Mesendoderm (in vitro differentiated cells): ENCODE measurements around the gene SUGCT. TPM values are rescaled to one million over a fixed set of nuclear protein-coding genes. Genes with fewer than 3 reads are reported as not detected.

Source experiments
- DNase-seq: peaks from one replicate; pipeline ENCODE4 v3.0.0; 2013
- H2AK5ac ChIP-seq: 2 replicates; pipeline ENCODE4 v1.6.1; 2013; ENCODE audit warnings: low read length, inconsistent platforms
- H2BK120ac ChIP-seq: 2 replicates; pipeline ENCODE4 v1.6.1; 2013; ENCODE audit warnings: low read depth, mild to moderate bottlenecking, low read length, moderate library complexity, mixed read lengths
- H2BK15ac ChIP-seq: replicated peaks from 2 replicates; pipeline ENCODE4 v1.6.1; 2013; ENCODE audit warnings: low read depth, mild to moderate bottlenecking, moderate library complexity
- H2BK5ac ChIP-seq: 2 replicates; pipeline ENCODE4 v1.6.1; 2013; ENCODE audit warnings: low read length, inconsistent platforms
- H3K18ac ChIP-seq: 2 replicates; pipeline ENCODE4 v1.6.1; 2013; ENCODE audit warnings: mild to moderate bottlenecking, low read length, mixed read lengths
- H3K23ac ChIP-seq: one replicate; pipeline ENCODE4 v1.6.1; 2013; ENCODE audit warnings: low read length
- H3K27ac ChIP-seq: 2 replicates; pipeline ENCODE4 v1.5.1; 2013; ENCODE audit warnings: low read depth, mild to moderate bottlenecking, inconsistent platforms, low read length, moderate library complexity
- H3K27me3 ChIP-seq: 2 replicates; pipeline ENCODE4 v1.6.1; 2013; ENCODE audit warnings: low read length, control low read depth, mild to moderate bottlenecking, inconsistent platforms; ENCODE audit not compliant: insufficient read depth, poor library complexity
- H3K36me3 ChIP-seq: 2 replicates; pipeline ENCODE4 v1.6.1; 2013; ENCODE audit warnings: low read length, inconsistent platforms; ENCODE audit not compliant: control insufficient read depth, insufficient read depth
- H3K4ac ChIP-seq: one replicate; pipeline ENCODE4 v1.6.1; 2013; ENCODE audit warnings: low read depth, mild to moderate bottlenecking, low read length, moderate library complexity
- H3K4me1 ChIP-seq: 2 replicates; pipeline ENCODE4 v1.6.1; 2013; ENCODE audit warnings: low read depth, low read length, inconsistent platforms; ENCODE audit not compliant: control insufficient read depth
- H3K4me2 ChIP-seq: 2 replicates; pipeline ENCODE4 v1.6.1; 2013; ENCODE audit warnings: low read length
- H3K4me3 ChIP-seq: 2 replicates; pipeline ENCODE4 v1.5.1; 2013; ENCODE audit warnings: mild to moderate bottlenecking, low read length
- H3K56ac ChIP-seq: one replicate; pipeline ENCODE4 v1.6.1; 2013; ENCODE audit warnings: low read length
- H3K79me1 ChIP-seq: 2 replicates; pipeline ENCODE4 v1.6.1; 2013; ENCODE audit warnings: low read length, inconsistent platforms
- H3K79me2 ChIP-seq: 2 replicates; pipeline ENCODE4 v1.6.1; 2013; ENCODE audit warnings: mild to moderate bottlenecking, low read length; ENCODE audit not compliant: control insufficient read depth, insufficient read depth
- H3K9ac ChIP-seq: 2 replicates; pipeline ENCODE4 v1.6.1; 2013; ENCODE audit warnings: low read length, inconsistent platforms
- H4K5ac ChIP-seq: one replicate; pipeline ENCODE4 v1.6.1; 2013; ENCODE audit warnings: low read length
- H4K8ac ChIP-seq: one replicate; pipeline ENCODE4 v1.6.1; 2013; ENCODE audit warnings: low read depth, mild to moderate bottlenecking, control low read depth, low read length, moderate library complexity
- WGBS: extraction: QIAGEN DNeasy Blood & Tissue Kit; methylation state at CpG from one replicate; pipeline ENCODE4 v1.1.7; 2013; ENCODE audit warnings: low lambda C conversion rate, missing lambda C conversion rate; ENCODE audit not compliant: insufficient coverage; ENCODE audit errors: extremely low coverage; 5-methylcytosine and 5-hydroxymethylcytosine counted together
- polyA plus RNA-seq, 2 experiments: library from polyadenylated mRNA; stranded (reverse); fragments of 200-250 nt; gene quantifications; one replicate each; pipeline ENCODE4 v1.2.3, GENCODE V29; 2013

Gene SUGCT
- polyA plus RNA-seq (2013, experiment 1 of 2) = 4.2 TPM
- polyA plus RNA-seq (2013, experiment 2 of 2) = 3.2 TPM

GRCh38 chr7:40134428-40135316, at the start of gene SUGCT, which contains the start of gene MPLKIP:
Gene SUGCT (plus strand): TSS chr7:40135005.
Gene MPLKIP (minus strand): TSS chr7:40134622. CDS start chr7:40134567, 55 bp downstream.
- H3K4me3 ChIP-seq = peak within 1 kb of the TSS; percentile 94
- H3K18ac ChIP-seq = peak within 1 kb of the TSS; percentile 69
- no peaks in the 10 kb centered on the region for H3K4me1 ChIP-seq
- H3K36me3 ChIP-seq = no peaks in the 10 kb centered on the region
- no CpG with 5 or more reads among the region's 75 CpGs for WGBS
- H3K56ac ChIP-seq = peak within 1 kb of the TSS; percentile 98
- H2BK5ac ChIP-seq = peak within 1 kb of the TSS; percentile 97
- H2AK5ac ChIP-seq = no peak within 1 kb of the TSS
- peak within 1 kb of the TSS; percentile 95 for H3K9ac ChIP-seq
- H4K5ac ChIP-seq = no peak within 1 kb of the TSS
- DNase-seq = peak; percentile 90
- no peak within 1 kb of the TSS for H3K23ac ChIP-seq
- no peak within 1 kb of the TSS for H4K8ac ChIP-seq
- H2BK120ac ChIP-seq = peak within 1 kb of the TSS; percentile 82
- H3K79me2 ChIP-seq = peaks cover 18% of the 10 kb centered on the region
- H3K79me1 ChIP-seq = peaks cover 1% of the 10 kb centered on the region
- H3K4me2 ChIP-seq = peak within 1 kb of the TSS; percentile 97
- H3K27ac ChIP-seq = peak within 1 kb of the TSS; percentile 96
- H3K4ac ChIP-seq = peak within 1 kb of the TSS; percentile 48
- H2BK15ac ChIP-seq = no peak within 1 kb of the TSS
- H3K27me3 ChIP-seq = no peaks in the 10 kb centered on the region

DNA sequence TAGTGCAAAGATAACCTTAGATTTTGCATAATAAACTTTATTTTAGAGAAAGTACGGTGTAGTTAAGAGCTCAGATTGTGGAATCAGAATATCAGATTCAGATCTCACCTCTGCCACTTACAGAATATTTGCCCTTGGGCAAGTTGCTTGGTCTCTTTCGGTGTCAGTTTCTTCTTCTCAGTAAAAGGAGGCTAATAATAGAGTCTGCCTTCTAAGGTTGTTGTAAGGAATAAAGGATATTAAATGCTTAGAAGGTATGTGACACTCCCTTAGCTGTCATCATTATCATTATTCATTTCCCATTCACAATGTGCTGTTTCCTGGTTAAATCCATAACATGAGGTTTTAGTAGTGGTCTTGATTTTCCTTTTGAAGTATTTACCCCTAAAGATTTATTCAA, 42.6 kb upstream of the SUGCT start:
- Histone ChIP-seq H4K5ac (no peak overlapping the region), H3K4ac (no peak overlapping the region), H3K56ac (no peak overlapping the region), H3K18ac (no peak overlapping the region), H3K4me3 (no peak overlapping the region), H3K23ac (no peak overlapping the region), H2AK5ac (no peak overlapping the region), H2BK5ac (no peak overlapping the region), H3K9ac (no peak overlapping the region), H3K27me3 (no peaks in the 10 kb centered on the region), H4K8ac (no peak overlapping the region), H3K79me2 (no peaks in the 10 kb centered on the region), H3K4me2 (no peak overlapping the region), H3K27ac (no peak overlapping the region), H2BK120ac (no peak overlapping the region), H2BK15ac (no peak overlapping the region), H3K79me1 (no peaks in the 10 kb centered on the region), H3K36me3 (peaks cover 8% of the 10 kb centered on the region), H3K4me1 (no peaks in the 10 kb centered on the region)
- no peak for DNase-seq
- WGBS = no CpG with 5 or more reads among the region's 2 CpGs

DNA sequence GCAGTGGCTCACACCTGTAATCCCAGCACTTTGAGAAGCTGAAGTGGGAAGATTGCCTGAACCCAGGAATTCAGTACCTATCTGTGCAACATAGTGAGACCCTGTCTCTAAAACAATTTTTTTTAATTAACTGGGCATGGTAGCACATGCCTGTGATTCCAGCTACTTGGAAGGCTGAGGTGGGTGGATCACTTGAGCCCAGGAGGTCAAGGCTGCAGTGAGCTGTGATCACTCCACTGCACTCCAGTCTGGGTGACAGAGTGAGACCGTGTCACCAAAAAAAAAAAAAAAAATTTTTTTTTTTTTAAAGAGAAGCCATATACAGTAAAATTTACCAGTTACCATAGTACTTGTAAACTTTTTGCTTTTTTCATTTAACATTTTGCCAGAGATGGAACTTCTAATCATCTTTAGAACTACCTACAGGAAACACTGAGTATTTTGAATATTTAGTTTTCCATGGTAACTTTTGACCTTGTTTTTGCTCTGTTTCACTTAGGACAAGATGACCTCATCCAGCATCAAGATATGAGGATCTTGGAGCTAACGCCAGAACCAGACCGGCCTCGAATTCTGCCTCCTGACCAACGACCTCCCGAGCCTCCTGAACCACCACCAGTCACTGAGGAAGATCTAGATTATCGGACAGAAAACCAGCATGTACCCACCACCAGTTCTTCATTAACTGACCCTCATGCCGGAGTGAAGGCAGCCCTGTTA, 41.0 kb upstream of the SUGCT start:
- peaks cover 8% of the 10 kb centered on the region for H3K36me3 ChIP-seq
- no peak overlapping the region for H2AK5ac ChIP-seq
- no peak overlapping the region for H2BK5ac ChIP-seq
- DNase-seq = no peak
- H3K27ac ChIP-seq = no peak overlapping the region
- no peak overlapping the region for H3K56ac ChIP-seq
- no peak overlapping the region for H3K4me3 ChIP-seq
- no peak overlapping the region for H3K4ac ChIP-seq
- H2BK15ac ChIP-seq = no peak overlapping the region
- no peak overlapping the region for H4K8ac ChIP-seq
- H3K79me2 ChIP-seq = no peaks in the 10 kb centered on the region
- no peaks in the 10 kb centered on the region for H3K79me1 ChIP-seq
- no peak overlapping the region for H4K5ac ChIP-seq
- H3K4me2 ChIP-seq = no peak overlapping the region
- no peaks in the 10 kb centered on the region for H3K27me3 ChIP-seq
- H3K23ac ChIP-seq = no peak overlapping the region
- H2BK120ac ChIP-seq = no peak overlapping the region
- H3K4me1 ChIP-seq = no peaks in the 10 kb centered on the region
- WGBS = no CpG with 5 or more reads among the region's 8 CpGs
- H3K9ac ChIP-seq = no peak overlapping the region
- H3K18ac ChIP-seq = no peak overlapping the region

DNA sequence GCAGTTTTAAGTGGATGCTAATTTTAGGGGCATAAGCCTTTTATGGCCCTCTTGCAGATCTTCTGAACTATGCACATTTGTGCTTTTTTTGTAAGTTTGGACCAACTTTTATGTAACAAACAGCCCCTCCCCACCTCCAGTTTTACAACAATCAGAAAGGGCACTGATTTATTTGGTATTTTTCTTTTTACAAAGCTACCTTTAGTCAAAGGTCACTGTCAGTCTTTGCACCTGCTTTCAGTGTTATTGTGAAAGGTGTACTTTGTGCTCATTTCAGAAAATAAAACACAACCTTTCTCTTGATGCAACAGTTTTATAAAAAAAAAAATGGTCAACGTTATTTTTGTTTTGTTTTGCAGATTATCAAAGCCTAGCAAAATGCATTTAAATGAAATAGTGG, 39.6 kb upstream of the SUGCT start:
- H3K23ac ChIP-seq = no peak overlapping the region
- H4K8ac ChIP-seq = no peak overlapping the region
- DNase-seq = no peak
- H3K4me2 ChIP-seq = no peak overlapping the region
- H4K5ac ChIP-seq = no peak overlapping the region
- peaks cover 8% of the 10 kb centered on the region for H3K36me3 ChIP-seq
- H3K79me1 ChIP-seq = no peaks in the 10 kb centered on the region
- no peak overlapping the region for H2BK120ac ChIP-seq
- no peaks in the 10 kb centered on the region for H3K79me2 ChIP-seq
- H3K4ac ChIP-seq = no peak overlapping the region
- H2BK15ac ChIP-seq = no peak overlapping the region
- no peak overlapping the region for H3K56ac ChIP-seq
- H3K4me1 ChIP-seq = no peaks in the 10 kb centered on the region
- H3K4me3 ChIP-seq = no peak overlapping the region
- H3K27ac ChIP-seq = no peak overlapping the region
- WGBS = no CpG with 5 or more reads among the region's 1 CpG
- no peak overlapping the region for H3K18ac ChIP-seq
- no peak overlapping the region for H3K9ac ChIP-seq
- no peaks in the 10 kb centered on the region for H3K27me3 ChIP-seq
- no peak overlapping the region for H2AK5ac ChIP-seq
- H2BK5ac ChIP-seq = no peak overlapping the region

DNA sequence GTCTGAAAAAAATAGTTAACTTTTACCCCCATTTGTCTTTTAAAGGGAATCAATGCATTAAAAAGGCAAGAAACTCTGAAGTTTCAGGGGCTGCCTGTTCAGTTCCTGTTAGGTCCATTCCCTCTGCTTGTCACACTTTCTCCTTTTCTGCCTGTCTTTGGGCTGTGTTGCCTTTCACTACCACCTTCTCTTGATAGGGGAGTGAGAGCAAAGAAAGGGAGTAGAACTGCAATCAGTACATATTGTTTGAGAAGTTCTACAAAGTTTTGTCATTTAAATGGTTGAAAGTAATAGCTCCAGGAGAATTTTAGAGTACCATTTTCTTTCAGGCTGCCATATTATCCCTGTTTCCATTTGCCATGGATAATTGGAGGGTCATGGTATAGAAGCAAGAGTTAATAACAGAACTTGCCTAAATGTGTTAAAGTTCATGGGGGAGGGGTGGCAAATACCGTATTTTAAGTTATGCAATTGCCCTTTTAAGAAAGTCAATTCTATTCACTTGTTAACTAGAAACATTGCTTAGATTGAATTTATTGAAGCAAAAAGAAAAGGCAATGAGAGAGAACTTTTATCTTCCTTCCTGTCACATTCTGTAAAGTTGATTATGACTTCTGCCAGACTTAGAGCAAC, 39.0 kb upstream of the SUGCT start:
- DNase-seq = no peak
- Histone ChIP-seq H3K27ac (no peak overlapping the region), H2AK5ac (no peak overlapping the region), H3K79me1 (no peaks in the 10 kb centered on the region), H2BK120ac (no peak overlapping the region), H3K79me2 (no peaks in the 10 kb centered on the region), H3K56ac (no peak overlapping the region), H3K9ac (no peak overlapping the region), H3K36me3 (peaks cover 8% of the 10 kb centered on the region), H3K4me1 (no peaks in the 10 kb centered on the region), H3K4me2 (no peak overlapping the region), H3K18ac (no peak overlapping the region), H3K4me3 (no peak overlapping the region), H2BK15ac (no peak overlapping the region), H4K5ac (no peak overlapping the region), H2BK5ac (no peak overlapping the region), H3K23ac (no peak overlapping the region), H4K8ac (no peak overlapping the region), H3K4ac (no peak overlapping the region), H3K27me3 (no peaks in the 10 kb centered on the region)
- WGBS = no CpG with 5 or more reads among the region's 1 CpG
